A673 (cell line): ENCODE measurements around the gene SERPINB4.

ENCODE experiments used
- EZH2 ChIP-seq: fragments of 200-600 bp; sonication (generic); IDR thresholded peaks from 2 replicates; pipeline ENCODE4 v1.6.1; 2017; ENCODE audit warnings: borderline replicate concordance, low read depth, mild to moderate bottlenecking, mixed read lengths, antibody characterized with exemption, low read length; ENCODE audit not compliant: poor library complexity, severe bottlenecking
- TF ChIP-seq, protein P1 (sequence below): fragments of 300-800, 200-600 bp; sonication (generic); conservative IDR thresholded peaks from 2 replicates; pipeline ENCODE4 v1.5.1; 2017; ENCODE audit warnings: low read depth, mild to moderate bottlenecking, antibody characterized with exemption, low read length, moderate library complexity, mixed read lengths

- TF ChIP-seq, protein P1, sequence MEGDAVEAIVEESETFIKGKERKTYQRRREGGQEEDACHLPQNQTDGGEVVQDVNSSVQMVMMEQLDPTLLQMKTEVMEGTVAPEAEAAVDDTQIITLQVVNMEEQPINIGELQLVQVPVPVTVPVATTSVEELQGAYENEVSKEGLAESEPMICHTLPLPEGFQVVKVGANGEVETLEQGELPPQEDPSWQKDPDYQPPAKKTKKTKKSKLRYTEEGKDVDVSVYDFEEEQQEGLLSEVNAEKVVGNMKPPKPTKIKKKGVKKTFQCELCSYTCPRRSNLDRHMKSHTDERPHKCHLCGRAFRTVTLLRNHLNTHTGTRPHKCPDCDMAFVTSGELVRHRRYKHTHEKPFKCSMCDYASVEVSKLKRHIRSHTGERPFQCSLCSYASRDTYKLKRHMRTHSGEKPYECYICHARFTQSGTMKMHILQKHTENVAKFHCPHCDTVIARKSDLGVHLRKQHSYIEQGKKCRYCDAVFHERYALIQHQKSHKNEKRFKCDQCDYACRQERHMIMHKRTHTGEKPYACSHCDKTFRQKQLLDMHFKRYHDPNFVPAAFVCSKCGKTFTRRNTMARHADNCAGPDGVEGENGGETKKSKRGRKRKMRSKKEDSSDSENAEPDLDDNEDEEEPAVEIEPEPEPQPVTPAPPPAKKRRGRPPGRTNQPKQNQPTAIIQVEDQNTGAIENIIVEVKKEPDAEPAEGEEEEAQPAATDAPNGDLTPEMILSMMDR = no peak
- TF ChIP-seq EZH2 = no peak
Observed at GRCh38 chr18:63603355-63603754, 40.7 kb downstream of the SERPINB4 start.
